ENCODE measurements around the gene PHETA1. TPM values are rescaled to one million over a fixed set of nuclear protein-coding genes. Genes with fewer than 3 reads are reported as not detected.

The PHETA1 gene
- total RNA-seq, 4 donors from 2014 or later, result 8.1 to 23.5 (median 15.3) TPM

DNA sequence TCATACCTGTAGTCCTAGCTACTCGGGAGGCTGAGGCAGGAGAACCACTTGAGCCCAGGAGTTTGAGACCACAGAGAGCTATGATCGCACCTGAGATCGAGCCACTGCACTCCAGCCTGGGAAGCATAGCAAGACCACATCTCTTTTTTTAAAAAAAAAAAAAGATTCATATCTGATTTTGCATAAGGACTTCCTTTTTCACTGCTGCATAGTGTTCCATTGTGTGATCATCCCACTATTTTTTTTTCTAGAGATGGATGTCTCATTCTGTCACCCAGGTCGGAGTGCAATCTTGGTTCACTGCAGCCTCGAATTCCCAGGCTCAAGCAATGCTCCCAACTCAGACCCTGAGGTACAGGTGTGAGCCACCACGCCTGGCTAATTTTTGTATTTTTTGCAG lies 50.4 kb downstream of the PHETA1 start:
- Histone ChIP-seq H3K4me1 (no peaks in the 10 kb centered on the region), H3K27me3 (no peaks in the 10 kb centered on the region), H3K27ac (no peak overlapping the region), H3K9me3 (no peaks in the 10 kb centered on the region), H3K4me3 (replicated peaks in 1 of 3) (no peak overlapping the region), H3K36me3 (no peaks in the 10 kb centered on the region)
- no peak for DNase-seq
- WGBS, 2 donors, result 92 to 96% methylated on average over 6 of the region's 6 CpGs
- TF ChIP-seq, protein P1, sequence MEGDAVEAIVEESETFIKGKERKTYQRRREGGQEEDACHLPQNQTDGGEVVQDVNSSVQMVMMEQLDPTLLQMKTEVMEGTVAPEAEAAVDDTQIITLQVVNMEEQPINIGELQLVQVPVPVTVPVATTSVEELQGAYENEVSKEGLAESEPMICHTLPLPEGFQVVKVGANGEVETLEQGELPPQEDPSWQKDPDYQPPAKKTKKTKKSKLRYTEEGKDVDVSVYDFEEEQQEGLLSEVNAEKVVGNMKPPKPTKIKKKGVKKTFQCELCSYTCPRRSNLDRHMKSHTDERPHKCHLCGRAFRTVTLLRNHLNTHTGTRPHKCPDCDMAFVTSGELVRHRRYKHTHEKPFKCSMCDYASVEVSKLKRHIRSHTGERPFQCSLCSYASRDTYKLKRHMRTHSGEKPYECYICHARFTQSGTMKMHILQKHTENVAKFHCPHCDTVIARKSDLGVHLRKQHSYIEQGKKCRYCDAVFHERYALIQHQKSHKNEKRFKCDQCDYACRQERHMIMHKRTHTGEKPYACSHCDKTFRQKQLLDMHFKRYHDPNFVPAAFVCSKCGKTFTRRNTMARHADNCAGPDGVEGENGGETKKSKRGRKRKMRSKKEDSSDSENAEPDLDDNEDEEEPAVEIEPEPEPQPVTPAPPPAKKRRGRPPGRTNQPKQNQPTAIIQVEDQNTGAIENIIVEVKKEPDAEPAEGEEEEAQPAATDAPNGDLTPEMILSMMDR (IDR thresholded peaks at IDR 0.05), result no peak
- TF ChIP-seq POLR2A (IDR thresholded peaks at IDR 0.05), result no peak
- intact Hi-C loops (cut with DNase I), result loop anchor here (10.0 kb wide), 1 partner anchor 384 kb away; no protein-coding TSS in a partner anchor

DNA sequence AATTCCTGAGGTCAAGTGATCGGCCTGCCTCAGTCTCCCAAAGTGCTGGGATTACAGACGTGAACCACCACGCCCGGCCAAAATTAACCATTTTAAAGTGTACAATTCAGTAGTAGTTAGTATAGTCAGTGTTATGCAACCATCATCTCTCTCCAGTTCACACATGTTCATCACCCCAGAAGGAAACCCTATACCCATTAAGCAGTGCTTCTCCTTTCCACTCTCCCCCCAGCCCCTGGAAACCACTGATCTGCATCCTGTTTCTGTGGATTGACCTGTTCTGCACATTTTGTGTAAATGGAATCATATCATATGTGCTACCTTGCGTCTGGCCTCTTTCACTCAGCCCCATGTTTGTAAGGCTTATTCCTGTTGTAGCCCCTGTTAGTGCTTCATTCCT lies 52.2 kb downstream of the PHETA1 start:
- intact Hi-C loops (cut with DNase I), result loop anchor here (10.0 kb wide), 1 partner anchor 382 kb away; no protein-coding TSS in a partner anchor
- no peaks in the 10 kb centered on the region for H3K27me3 ChIP-seq
- no peak overlapping the region for H3K27ac ChIP-seq
- H3K36me3 ChIP-seq, result no peaks in the 10 kb centered on the region
- WGBS, 2 donors, result 84% methylated on average over 5 of the region's 5 CpGs
- H3K4me1 ChIP-seq, result no peaks in the 10 kb centered on the region
- DNase-seq, result no peak
- no peak overlapping the region for H3K4me3 ChIP-seq (replicated peaks in 1 of 3)
- H3K9me3 ChIP-seq, result no peaks in the 10 kb centered on the region
- TF ChIP-seq, protein P1 (IDR thresholded peaks at IDR 0.05), result no peak
- no peak for TF ChIP-seq POLR2A (IDR thresholded peaks at IDR 0.05)

DNA sequence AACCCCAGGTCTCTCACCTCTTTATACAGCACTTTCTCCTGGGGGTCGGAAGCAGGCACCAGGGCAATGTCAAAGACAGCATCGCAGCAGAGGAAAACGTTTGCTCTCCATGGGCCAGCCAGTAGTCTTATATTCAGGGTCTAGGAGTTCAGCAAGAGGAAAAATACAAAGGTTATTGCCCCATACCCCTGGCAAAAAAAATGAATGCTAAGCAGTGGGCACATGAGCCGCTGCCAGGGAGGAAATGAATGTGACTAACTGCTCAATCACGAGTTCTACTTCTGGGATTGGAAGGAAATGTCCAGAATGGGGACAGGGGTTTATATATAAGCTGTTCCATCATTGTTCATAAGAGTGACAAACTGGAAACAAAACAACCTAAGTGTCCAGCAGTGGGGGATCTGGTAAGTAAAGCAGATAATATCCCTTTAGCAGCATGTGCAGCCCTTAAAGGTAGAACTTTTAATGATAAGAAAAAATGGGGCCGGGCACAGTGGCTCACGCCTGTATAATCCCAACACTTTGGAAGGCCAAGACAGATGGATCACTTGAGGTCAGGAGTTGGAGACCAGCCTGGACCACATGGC lies 53.8 kb downstream of the PHETA1 start:
- H3K9me3 ChIP-seq, result no peaks in the 10 kb centered on the region
- TF ChIP-seq, protein P1 (IDR thresholded peaks at IDR 0.05), result no peak
- no peak for TF ChIP-seq POLR2A (IDR thresholded peaks at IDR 0.05)
- no peak overlapping the region for H3K27ac ChIP-seq
- intact Hi-C loops (cut with DNase I), result loop anchor here (5.0 to 10.0 kb wide), 2 partner anchors 293 to 380 kb away; no protein-coding TSS in a partner anchor
- 71 to 86% methylated on average over 7 of the region's 7 CpGs for WGBS, 2 donors
- no peaks in the 10 kb centered on the region for H3K4me1 ChIP-seq
- H3K4me3 ChIP-seq (replicated peaks in 1 of 3), result no peak overlapping the region
- H3K36me3 ChIP-seq, result no peaks in the 10 kb centered on the region
- no peak for DNase-seq
- H3K27me3 ChIP-seq, result no peaks in the 10 kb centered on the region

DNA sequence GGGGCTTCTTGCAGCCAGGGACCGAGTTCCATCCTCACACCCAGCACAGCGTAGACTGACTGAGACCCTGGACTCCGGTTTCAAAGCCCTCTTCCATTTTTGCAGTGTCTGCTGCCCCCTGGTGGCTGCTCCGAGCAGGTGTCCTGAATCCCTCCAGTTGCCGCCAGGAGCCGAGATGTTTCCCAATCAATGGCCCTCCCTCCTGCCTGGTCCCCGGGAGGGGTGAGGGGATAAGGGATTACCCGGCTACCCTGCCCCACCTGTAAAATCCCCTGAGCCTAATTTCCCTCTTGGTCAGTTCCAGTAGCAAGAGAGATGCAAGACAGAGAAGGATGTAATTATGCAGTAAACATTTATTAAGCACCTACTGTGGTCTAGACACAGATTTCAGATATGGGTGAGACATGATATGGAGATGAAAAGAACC lies 55.0 kb downstream of the PHETA1 start:
- 5 to 6% methylated on average over 8 of the region's 8 CpGs for WGBS, 2 donors
- no peak for TF ChIP-seq POLR2A (IDR thresholded peaks at IDR 0.05)
- TF ChIP-seq, protein P1 (IDR thresholded peaks at IDR 0.05), result peak; percentile 73 to 93 (median 84)
- no peak overlapping the region for H3K27ac ChIP-seq
- no peaks in the 10 kb centered on the region for H3K4me1 ChIP-seq
- intact Hi-C loops (cut with DNase I), result loop anchor here (5.0 to 10.0 kb wide), 2 partner anchors 292 to 379 kb away; no protein-coding TSS in a partner anchor
- DNase-seq, result peak; percentile 62 to 71
- H3K9me3 ChIP-seq, result no peaks in the 10 kb centered on the region
- H3K27me3 ChIP-seq, result no peaks in the 10 kb centered on the region
- H3K36me3 ChIP-seq, result no peaks in the 10 kb centered on the region
- no peak overlapping the region for H3K4me3 ChIP-seq (replicated peaks in 1 of 3)

DNA sequence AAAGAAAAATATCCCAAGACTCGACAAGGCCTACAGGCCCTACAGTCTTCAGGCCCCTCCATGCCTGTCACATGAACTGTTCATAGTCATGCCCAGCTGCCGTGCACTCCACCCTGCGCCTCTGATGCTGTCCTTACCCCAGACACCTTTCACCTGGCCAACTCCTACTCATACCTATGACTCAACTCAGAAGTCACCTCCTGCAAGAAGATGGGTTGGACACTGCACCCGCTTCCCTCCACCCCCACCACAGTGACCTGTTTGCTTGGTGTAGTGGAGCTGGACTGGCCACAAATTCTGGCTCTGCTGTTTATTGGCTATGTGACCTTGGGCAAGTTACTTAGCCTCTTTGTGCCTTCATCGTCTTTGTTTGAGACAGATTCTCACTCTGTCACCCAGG lies 56.2 kb downstream of the PHETA1 start:
- DNase-seq, result no peak
- intact Hi-C loops (cut with DNase I), result loop anchor here (5.0 to 10.0 kb wide), 2 partner anchors 290 to 378 kb away; no protein-coding TSS in a partner anchor
- Histone ChIP-seq H3K36me3 (no peaks in the 10 kb centered on the region), H3K9me3 (no peaks in the 10 kb centered on the region), H3K27me3 (no peaks in the 10 kb centered on the region), H3K27ac (no peak overlapping the region), H3K4me1 (no peaks in the 10 kb centered on the region), H3K4me3 (replicated peaks in 1 of 3) (no peak overlapping the region)
- TF ChIP-seq, protein P1 (IDR thresholded peaks at IDR 0.05), result no peak
- no peak for TF ChIP-seq POLR2A (IDR thresholded peaks at IDR 0.05)
- 79 to 83% methylated on average over 5 of the region's 5 CpGs for WGBS, 2 donors
